Measurements from ENCODE around the gene ELAVL3.
"Not testable (repeated sequence)": the region's sequence is repeated elsewhere in the genome, so short reads cannot be mapped to it uniquely, and the experiment has no call there.

Gene ELAVL3

DNA sequence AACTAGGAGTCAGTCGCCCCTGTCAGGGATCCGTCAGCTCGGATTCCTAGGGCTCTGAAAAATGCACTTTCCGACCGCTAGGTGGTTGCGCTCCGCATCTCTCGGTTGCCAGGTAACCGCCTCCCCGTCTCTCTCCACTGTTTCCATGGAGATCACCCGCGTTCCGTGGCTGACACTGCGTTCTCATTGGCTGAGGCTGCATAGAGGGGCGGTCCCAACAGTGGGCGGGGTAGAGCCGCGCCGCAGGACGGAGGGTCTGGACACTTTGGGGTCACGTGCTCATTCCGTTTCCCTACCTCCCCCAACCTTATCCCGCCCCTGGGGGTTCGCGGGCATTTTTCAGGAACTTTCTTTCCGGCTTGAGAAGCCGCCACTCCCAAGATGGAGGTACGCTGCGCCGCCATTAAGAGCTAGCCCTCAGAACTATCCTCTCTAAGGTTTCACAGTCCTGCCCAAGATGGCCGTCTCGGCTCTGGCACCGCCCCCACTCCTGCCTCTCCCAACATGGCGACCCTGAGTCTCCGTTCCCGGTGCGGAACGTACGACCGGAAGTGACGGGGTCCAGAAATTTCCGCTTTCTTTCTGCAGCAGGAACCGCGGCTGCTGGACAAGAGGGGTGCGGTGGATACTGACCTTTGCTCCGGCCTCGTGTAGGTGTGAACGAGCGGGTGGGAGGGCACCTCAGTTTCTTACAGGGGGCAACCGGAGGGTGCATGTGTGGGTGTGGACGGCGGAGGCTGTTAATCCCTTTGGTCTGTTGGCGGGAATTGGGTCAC is 45.6 kb downstream of the ELAVL3 start, which contains the start of the genes ODAD3 and PRKCSH:
Gene ODAD3, minus strand, starts transcription at position 65 of the 776 bp plus-strand sequence. CDS start 105 bp downstream, outside the sequence.
Gene PRKCSH, plus strand, starts transcription at position 579 of the 776 bp plus-strand sequence. CDS start 483 bp downstream, outside the sequence.
- DNase-seq, result peak; percentile 100

DNA sequence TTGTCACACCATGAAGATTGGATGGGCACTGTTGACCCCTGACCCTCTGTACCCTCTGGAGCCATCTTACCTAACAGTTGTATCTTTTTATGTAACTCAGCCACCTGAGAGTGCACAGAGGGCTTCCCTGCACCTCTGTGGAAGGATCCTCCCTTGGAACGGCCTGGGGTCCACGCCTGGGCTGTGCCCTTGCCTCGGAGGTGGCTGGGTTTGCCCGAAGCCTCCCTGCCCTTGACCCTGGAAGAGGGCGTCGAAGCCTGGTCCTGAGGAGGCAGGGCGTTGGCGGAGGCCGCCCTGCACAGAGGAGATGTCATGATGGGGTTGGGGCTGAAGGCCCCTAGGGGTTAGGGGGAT is 46.2 kb downstream of the ELAVL3 start:
- no peak for DNase-seq

DNA sequence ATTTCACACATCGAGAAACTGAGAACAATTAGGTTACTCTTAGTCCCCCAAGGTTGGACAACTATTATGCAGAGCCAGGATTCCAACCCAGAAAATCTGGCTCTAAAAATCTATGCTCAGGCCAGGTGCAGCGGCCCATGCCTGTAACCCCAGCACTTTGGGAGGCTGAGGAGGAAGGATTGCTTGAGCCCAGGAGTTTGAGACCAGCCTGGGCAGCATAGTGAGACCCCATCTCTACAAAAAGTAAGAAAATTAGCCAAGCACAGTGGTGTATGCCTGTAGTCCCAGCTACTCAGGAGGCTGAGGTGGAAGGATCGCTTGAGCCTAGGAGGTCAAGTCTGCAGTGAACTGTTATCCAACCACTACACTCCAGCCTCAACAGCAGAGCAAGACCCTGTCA is 47.3 kb downstream of the ELAVL3 start:
- DNase-seq, result not testable (repeated sequence)

DNA sequence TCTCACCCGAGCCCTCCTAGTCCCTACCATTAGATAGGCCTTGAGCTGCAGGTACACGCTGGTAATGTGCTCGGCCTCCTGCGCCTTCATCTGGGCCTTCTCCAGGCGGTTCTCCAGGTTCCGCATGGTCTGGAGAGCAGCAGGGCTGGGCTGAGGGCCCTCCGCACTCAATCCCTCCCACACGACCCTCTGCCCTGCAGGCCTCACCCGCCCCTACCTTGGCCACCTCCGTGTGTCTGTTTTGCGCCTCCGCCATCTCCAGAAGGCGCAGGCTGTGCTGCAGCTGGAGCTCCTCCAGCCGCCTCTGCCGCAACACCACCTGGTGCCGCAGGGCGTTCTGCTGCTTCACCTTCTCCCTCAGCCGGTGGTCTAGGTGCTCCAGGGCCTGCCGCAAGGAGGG is 54.2 kb downstream of the ELAVL3 start:
- no peak for DNase-seq

DNA sequence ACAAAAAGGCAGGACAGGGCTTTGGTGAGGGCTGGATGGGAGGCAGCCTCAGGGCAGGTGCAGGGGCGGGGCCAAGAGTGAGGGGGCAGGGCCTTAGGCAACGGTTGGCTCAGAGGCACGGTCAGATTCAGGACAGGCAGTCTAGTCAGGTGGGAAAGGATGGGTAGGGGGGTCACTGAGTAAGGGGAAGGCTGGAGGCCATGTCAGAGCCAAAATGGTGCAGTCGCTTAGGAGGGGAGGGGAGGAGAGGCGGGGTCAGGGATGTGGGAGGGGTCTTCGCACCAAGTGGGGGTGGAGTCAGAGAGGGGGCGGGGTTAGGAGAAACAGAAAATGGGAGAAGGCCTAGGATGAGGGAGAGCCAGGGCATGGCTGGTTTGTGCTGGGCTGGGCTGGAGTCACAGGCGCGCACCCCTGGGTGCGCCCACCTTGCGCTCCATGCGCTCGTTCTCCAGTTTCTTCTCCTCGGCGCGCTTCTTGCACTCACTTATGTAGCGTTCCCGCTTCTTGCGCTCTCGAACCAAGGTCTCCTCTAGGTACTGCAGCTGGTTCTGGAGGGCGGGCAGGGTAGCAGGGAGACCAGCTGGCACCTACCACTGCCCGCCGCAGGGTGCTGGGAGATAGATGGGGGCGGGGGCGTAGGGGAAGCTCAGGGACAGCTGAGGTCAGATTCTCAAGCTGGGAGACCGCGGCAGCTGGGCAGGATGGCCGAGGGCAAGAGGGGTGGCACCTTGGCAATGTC is 55.0 kb downstream of the ELAVL3 start:
- DNase-seq, result no peak

DNA sequence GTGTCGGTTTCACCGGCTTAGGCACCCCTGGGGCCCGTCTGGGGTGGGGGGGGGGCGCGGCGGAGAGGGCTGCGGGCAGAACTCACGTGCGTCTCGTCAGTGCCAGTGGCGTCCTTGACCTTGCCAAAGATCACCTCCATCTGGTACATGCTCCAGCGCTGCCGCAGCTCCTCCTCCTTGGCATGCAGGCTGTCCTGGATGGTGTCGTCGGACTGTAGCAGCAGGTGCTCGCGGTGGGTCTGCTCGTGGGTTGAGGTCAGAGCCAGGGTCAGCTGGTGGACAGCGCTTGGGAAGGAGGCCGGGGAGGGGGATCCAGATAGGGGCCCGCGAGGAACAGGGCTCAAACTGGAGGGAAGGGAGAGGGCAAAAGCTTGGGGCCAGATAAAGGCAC is 57.1 kb downstream of the ELAVL3 start:
- no peak for DNase-seq

DNA sequence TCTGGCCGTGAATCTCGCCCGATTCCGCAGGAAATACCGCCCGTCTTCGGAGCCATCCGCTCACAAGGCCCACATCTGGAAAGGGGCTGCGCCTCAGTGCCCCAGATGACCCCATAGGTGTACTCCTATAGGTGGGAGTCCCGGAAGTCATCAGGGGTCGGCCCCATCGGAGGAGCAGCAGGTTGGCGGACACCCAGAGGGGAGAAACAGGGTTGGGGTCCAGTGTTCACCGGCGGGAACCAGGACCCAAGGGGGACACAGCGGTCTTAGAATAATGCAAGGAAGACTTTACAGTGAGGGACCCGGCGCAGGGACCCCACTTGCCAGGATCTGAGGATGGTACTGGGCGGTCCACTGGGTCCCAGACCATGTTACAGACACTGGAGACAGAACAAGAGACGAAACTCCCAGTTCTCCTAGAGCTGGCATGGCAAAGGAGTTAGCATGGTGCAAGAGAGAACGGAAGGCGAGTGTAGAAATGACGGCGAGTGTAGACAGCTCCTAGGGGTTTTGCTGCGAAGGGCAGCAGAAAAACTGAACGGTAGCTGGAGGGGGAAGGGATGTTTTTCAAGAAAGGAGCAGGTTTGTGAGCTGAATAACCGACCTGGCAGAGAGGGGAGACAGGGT is 57.6 kb downstream of the ELAVL3 start:
- no peak for DNase-seq

DNA sequence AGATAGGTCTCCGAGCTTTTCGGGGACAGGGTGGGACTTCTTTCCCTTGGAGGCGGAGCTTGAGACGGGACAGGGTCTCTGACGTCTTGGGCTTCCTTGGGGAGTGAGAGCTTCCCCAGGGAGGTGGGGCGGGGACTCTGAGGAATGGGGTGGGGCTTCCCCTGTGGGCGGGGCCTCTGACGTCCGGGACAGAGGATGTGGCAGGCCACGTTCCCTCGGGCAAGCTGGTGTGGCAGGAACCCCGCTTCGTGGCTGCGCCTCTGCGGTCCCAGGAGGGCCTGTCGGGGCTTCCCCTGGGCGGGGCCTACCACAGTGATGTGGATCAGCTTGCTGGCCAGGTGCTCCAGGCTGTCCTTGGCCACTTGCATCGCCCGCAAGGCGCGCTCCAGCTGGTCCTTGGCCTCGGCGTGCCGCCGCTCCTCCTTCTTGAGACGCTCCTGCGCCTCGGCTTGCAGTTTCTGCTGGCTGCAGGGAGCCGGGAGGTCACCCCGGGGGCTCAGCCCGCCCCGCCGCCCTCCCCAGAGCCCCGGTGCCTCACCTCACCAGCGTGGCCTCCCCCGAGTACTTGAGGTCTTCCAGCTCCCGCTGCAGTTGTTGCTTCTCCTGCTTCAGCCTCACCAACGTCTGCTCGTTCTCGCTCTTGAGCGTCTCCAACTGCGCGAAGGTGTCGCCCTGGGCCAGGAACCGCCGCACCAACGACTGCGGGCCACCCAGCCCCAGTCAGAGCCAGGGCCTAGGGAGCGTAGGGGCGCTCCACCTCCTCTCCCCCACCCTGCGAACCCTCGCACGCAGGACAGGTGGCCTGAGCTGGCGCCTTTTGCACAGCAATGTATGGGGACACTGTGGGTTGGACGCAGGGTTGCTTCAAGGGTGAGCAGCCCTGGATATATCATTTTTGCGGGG is 58.4 kb downstream of the ELAVL3 start:
- peak; percentile 70 for DNase-seq

DNA sequence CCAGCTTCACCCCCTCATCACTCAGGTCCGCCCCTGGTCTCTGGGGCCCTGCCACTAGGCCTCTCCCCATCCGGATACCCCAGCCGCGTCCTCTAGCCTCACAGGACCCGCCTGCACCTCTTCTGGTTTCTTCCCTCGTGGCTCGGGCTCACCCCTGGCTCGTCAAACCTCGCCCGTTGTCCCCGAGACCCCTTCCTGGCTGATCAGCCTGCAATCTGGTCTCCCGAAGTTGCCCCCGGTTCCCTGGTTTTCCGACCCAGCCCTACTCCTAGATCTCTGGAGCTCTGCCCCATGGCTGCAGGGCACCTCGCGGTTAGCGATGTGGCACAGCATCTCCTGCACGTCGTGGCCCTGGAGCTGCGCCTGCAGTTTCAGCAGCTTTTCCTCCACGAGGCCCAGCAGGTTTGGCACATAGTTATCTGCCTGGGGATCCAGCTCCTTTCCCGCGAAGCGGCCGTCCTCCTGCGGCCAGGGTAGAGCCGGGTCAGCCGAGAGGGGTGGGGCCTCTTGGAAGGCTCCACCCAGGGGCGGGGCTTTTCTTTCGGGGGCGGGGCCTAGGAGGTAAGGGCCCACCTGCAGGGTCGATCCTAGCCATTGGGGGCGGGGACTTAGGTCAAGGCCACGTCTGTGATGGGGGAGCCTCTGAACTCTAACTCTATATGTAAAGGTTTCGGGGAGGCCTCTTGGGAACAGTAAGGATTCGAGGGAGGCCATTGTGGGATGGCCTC is 59.3 kb downstream of the ELAVL3 start:
- no peak for DNase-seq

DNA sequence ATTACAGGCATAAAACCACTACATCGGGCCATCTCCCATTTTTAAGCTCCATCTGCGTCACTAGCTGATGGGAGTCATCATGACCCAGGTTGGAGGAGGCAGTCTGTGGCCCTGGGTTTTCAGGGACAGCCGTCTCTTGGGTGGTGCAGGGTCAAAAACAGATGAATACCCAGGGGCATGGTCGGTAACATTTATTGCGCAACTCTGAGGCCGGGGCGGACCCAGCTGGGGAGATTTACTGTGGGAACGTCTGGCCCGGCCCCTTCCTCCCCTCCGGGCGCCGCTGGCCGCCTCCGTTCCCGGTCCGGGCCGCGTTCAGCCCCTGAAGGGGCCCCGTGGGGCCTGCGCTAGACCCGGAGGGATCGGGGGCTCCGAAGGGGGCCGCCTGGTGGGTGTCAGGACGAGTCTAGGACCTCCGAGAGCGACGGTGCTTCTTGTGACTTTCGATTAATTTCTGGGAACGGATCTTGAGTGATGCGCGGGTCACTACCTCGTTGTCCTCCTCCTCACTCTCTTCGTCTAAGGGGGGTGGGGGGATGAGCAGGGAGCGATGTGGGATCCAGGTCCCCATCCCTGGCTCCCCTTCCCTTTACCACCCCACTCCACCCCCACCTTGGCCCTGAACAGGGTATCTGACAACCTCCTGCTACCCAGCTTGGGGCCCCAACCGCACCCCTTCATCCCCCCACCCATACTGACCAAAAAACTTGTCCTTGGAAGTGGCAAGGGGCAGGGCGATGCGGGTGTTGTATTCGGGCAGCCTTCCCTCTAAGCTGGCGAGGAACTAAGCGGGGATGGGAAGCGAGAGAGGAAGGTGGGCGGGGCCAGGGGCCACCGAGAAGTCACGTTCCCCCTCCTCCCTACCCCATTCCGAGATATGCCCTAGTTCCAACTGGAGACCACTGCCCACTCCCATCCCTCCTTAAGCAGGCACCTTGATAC is 60.1 kb downstream of the ELAVL3 start:
- DNase-seq, result no peak

DNA sequence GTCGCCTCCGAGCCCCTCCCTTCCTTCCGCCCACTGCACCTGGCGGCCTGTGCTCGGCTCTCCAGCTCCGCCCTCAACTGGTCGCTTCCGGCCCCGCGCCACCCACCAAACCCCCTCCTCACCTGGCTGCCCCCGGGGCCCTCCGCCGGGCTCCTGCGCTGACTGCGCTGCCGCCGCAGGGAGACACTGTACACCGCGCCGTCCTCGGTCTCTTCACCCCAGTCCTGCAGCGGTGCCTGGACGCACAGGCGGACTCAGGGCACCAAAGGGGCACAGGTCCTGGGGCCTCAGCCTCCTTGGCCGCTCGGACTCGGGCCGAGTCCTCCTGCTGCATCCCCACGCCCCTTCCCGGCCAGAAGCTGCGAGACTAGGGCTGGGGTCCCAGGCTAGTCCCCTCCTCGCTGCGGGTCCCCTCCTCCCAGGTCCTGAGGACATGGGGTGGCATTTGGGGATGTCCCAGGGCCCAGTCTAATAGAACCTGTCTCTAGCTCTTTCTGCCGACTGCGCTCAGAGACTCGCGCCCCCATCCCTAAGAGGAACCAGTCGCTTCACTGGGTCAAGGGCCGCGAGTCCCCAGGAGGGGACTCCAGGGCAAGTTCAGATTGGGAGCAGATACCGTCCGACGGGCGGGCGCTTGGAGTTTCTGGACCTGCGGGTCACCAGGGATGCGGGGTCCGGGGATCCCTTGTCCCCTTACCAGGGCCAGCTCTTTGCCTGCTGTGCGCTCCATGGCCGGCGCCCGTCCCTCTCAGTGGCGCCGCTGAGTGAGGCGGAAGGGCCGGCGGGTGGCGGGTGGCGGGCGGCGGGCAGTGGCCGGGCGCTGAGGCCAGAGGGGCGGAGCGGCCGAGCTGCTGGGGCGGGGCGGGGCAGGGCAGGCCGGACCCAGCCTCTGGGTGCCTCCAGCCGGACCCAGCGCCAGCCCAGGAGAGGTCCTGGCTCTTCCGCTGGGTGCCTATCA is 62.0 kb downstream of the ELAVL3 start, which contains the start of gene RGL3:
Gene RGL3, minus strand, starts transcription at position 766 of the 958 bp plus-strand sequence. Its CDS starts 36 bp downstream, at position 730.
- no peak for DNase-seq

DNA sequence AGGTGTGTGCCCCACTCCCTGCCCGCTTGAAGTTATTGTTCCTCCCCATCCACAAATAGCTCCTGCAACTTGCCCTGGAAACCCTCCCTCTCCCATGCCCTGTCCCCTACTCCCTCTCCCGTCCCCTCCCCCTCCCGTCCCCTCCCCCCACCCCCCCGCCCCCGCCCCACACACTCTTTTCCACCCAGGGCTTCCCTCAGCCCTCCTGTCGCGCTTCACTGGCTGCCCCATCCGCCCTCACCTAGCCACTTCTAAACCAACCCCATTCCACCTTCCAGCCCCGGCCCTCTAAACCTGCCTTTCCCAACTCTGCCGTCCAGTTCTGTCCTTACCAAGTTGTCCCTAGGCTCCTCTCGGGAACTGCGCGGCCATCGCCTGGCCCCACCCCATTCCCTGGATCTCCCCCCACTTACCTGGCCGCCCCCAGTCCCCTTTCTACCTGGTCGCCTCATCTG is 62.7 kb downstream of the ELAVL3 start:
- DNase-seq, result no peak

DNA sequence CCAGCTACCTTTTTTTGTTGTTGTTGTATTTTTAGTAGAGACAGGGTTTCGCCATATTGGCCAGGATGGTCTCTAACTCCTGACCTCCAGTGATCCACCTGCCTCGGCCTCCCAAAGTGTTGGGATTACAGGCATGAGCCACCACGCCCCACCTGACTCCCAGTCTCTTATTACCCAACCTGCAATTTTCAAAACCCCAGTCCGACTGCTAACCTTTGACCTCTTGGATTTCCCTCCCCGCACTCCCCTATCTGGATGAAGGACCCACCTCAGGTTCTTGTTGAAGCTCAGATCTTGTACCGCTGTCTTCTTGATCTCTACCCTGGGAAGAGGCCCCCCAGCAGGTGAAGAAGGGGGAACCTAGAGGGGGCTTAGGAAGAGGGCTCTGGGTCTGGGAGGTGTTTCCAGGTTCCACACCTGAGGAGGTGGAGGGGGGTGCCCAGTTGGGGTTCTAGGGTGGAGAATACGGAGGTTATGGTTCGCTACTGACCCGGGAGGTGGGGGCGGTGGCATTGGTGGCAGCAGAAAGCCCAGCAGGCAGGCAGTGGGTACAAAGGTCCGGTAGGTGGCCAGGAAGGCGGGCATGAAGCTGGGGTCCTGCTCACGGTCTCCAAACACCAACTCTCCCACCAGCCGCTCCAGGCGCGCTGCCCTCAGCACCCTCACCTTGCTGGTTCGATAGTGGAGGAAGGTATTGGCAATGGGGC is 64.3 kb downstream of the ELAVL3 start:
- no peak for DNase-seq

DNA sequence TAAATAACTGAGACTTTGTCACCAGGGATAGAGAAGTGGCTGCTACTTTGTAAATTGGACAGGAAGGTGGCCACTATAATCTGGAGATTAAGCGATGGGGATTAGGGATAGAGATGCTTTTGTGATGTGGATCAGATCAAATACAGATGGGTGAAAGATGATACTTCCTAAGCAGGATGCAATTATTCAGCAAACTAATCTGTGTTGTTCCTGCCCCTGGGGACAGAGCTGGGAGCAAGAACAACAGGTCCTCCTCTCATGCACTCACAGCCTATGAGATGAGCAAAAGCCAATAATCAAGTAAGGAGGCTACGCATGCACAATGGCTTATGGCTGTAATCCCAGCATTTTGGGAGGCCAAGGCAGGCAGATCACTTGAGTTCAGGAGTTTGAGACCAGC is 66.3 kb downstream of the ELAVL3 start:
- no peak for DNase-seq

DNA sequence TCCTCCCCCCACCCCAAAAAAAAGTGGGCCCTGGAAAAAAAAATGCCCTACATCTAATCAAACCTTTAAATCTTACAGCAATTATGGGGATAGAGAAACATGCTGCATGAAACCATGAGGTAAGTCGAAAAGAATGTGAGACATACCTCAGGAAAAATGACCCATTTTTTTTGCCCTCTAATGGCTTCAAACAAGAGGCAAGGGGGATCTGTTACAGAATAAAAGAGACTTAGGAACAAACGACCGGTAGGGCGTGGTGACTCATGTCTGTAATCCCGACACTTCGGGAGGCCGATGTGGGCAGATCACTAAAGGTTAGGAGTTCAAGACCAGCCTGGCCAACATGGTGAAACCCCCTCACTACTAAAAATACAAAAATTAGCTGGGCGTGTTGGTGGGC is 70.2 kb downstream of the ELAVL3 start:
- DNase-seq, result no peak

DNA sequence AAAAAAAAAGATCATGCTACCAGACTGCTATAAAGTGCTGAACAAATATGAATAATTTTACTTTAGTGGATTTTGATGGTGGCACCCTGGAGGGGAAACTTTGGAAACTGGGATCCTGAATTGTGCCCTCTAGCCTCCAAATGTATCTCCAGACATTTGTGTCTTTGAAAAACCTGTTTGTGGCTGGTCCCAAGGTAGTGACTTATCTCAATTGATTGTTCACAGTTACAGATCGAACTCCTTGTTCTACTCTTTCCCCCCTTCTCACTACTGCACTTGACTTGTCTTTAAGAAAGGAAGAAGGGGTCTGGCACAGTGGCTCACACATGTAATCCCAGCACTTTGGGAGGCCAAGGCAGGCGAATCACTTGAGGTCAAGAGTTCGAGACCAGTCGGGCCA is 72.3 kb downstream of the ELAVL3 start:
- DNase-seq, result no peak

DNA sequence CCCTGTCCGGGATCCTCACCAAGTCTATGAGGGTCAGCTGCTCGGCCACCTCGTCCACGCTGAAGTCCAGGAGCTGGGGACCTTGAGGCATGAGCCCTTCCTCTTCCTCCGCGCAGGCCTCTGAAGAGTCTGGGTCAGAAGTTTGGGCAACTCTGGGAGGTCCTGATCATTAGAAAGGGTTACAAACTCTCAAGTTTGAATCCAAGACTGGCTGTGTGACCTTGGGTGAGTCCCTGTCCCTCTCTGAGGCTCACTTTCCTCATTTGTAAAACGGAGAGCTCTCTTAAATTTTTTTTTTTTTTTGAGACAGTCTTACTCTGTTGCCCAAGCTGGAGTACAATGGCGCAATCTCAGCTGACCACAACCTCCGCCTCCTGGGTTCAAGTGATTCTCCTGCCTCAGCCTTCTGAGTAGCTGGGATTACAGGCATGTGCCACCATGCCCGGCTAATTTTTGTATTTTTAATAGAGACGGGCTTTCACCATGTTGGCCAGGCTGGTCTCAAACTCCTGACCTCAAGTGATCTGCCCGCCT is 74.1 kb downstream of the ELAVL3 start:
- DNase-seq, result not testable (repeated sequence)

Measured in left hindlimb (tissue), 1 donor.